H1 (cell line): Measurements from ENCODE around the gene ACAD11. TPM values are rescaled to one million over a fixed set of nuclear protein-coding genes. Genes with fewer than 3 reads are reported as not detected.

ENCODE experiments used
- BCL11A ChIP-seq, 2 experiments: IDR thresholded peaks; one replicate each; pipeline ENCODE4 v1.6.1; 2011; ENCODE audit warnings: low read depth in 2 of 2, low read length in 2 of 2, mild to moderate bottlenecking in 2 of 2
- CBX5 ChIP-seq: fragments of 300-800, 300-1000 bp; sonication (generic); IDR thresholded peaks from 2 replicates; pipeline ENCODE4 v1.7.1; 2016; ENCODE audit warnings: antibody characterized with exemption, low read length, low read depth
- CBX8 ChIP-seq: fragments of 300-800, 300-1000 bp; sonication (generic); IDR thresholded peaks from 2 replicates; pipeline ENCODE4 v1.7.1; 2016; ENCODE audit warnings: low read depth, low read length, borderline replicate concordance
- E2F6 ChIP-seq: IDR thresholded peaks from 2 replicates; pipeline ENCODE4 v1.6.1; 2012; ENCODE audit warnings: inconsistent platforms
- HDAC2 ChIP-seq, 2 experiments: fragments of 300-600 bp in 1 of 2; sonication (generic) in 1 of 2; IDR thresholded peaks; 2 replicates each; pipeline ENCODE4 v1.6.1; 2011 to 2012; ENCODE audit warnings: low read depth in 2 of 2, low read length in 2 of 2, mild to moderate bottlenecking in 2 of 2, moderate library complexity in 2 of 2, borderline replicate concordance in 1 of 2, inconsistent platforms in 1 of 2
- KDM1A ChIP-seq: fragments of 200-600, 300-600 bp; sonication (generic); IDR thresholded peaks from 2 replicates; pipeline ENCODE4 v1.7.1; 2016; ENCODE audit warnings: mild to moderate bottlenecking, low read length, borderline replicate concordance
- KDM4A ChIP-seq: IDR thresholded peaks from one replicate; pipeline ENCODE4 v1.7.1; 2012; ENCODE audit warnings: low read depth, mild to moderate bottlenecking, moderate library complexity, low read length, inconsistent platforms; ENCODE audit not compliant: severe bottlenecking
- KDM5A ChIP-seq: fragments of 200-600 bp; IDR thresholded peaks from 2 replicates; pipeline ENCODE4 v1.7.1; 2012; ENCODE audit warnings: mild to moderate bottlenecking, low read length, inconsistent platforms, mixed read lengths
- SP1 ChIP-seq: IDR thresholded peaks from 2 replicates; pipeline ENCODE4 v1.6.1; 2011; ENCODE audit warnings: low read depth, low read length
- SP2 ChIP-seq: IDR thresholded peaks from 2 replicates; pipeline ENCODE4 v1.6.1; 2012; ENCODE audit warnings: mild to moderate bottlenecking, low read length, inconsistent platforms
- polyA plus RNA-seq, 7 experiments: library from polyadenylated mRNA; depleted of rRNA in 3 of 7; stranded (reverse) in 5 of 7; unstranded in 2 of 7; fragments of >200 nt in 5 of 7; fragments of 200-250 nt in 2 of 7; gene quantifications; 1 replicate in 5 of 7; 2 replicates in 1 of 7; 4 replicates in 1 of 7; pipeline versions ENCODE4 v1.2.1 to v1.2.3, GENCODE V29; 2011 to 2013; ENCODE audit warnings: missing spikeins in 2 of 7, mixed read lengths in 2 of 7
- total RNA-seq: library from RNA; stranded (reverse); fragmentation: NEBNext Ultra II Directional; extraction: Animal tissue kit (Norgen Biotek cat#: 25700); gene quantifications from 2 replicates; pipeline ENCODE4 v1.2.1, GENCODE V29; 2021

ACAD11 gene
- total and polyA plus RNA-seq, 2 of the 8 experiments (the other 6 are each of a cell fraction or from before 2014, with no cell fraction given): 5.5 to 11.0 TPM

- TF ChIP-seq HDAC2 (IDR thresholded peaks at IDR 0.05; ENCODE audit: borderline replicate concordance in 1 of 2, low read depth in 2 of 2, low read length in 2 of 2) (no peak), KDM1A (no peak), CBX8 (no peak), CBX5 (no peak), SP1 (no peak), KDM5A (no peak), SP2 (no peak), BCL11A (IDR thresholded peaks at IDR 0.05; ENCODE audit: low read depth in 2 of 2, low read length in 2 of 2) (no peak), KDM4A (no peak), E2F6 (no peak)
These were observed 95.5 kb downstream of the ACAD11 start (continued) for GRCh38 chr3:132564070-132564465.
